ENCODE measurements around the gene DYNC1H1. TPM values are rescaled to one million over a fixed set of nuclear protein-coding genes. Genes with fewer than 3 reads are reported as not detected.

The DYNC1H1 gene
- total RNA-seq, 1 experiment from 2014 or later: 833 TPM

- Histone ChIP-seq H3K4me1 (ENCODE audit: insufficient read depth, low read length, poor library complexity, severe bottlenecking) (peaks cover 6% of the 10 kb centered on the region), H3K4me3 (ENCODE audit: low read depth, low read length, poor library complexity, severe bottlenecking) (no peak overlapping the region), H3K27me3 (replicated peaks; ENCODE audit: insufficient read depth, low read depth, low read length, poor library complexity) (no peaks in the 10 kb centered on the region), H3K9me3 (ENCODE audit: low read depth, low read length, poor library complexity, severe bottlenecking) (no peaks in the 10 kb centered on the region), H3K36me3 (ENCODE audit: insufficient read depth, low read length, poor library complexity, severe bottlenecking) (peaks cover 94% of the 10 kb centered on the region), H3K27ac (ENCODE audit: low read depth, low read length, poor library complexity, severe bottlenecking) (peak overlapping the region; percentile 41)
- intact Hi-C loops (cut with micrococcal nuclease; ENCODE audit: unreplicated experiment): no loop called here
- BruUV-seq (replicated peaks): no TSS peak
- ChIA-PET POLR2A (ENCODE audit: low non-redundant PET) (no interaction called here), CTCF (interaction anchor here (0.7 to 1.6 kb wide), 2 partner anchors 37 to 278 kb away, joined by 3 to 4 read pairs; no protein-coding TSS in a partner anchor)
- no peak for TF ChIP-seq CTCF (conservative IDR thresholded peaks at IDR 0.05; ENCODE audit: low read depth, low read length)
- TF ChIP-seq EZH2 (IDR thresholded peaks at IDR 0.05; ENCODE audit: borderline replicate concordance, low read depth, low read length, poor library complexity, severe bottlenecking): no peak
- peak; percentile 77 for DNase-seq (ENCODE audit: low spot score)
These were observed 71.5 kb downstream of the DYNC1H1 start for GRCh38 chr14:102035914-102036313.

DNA sequence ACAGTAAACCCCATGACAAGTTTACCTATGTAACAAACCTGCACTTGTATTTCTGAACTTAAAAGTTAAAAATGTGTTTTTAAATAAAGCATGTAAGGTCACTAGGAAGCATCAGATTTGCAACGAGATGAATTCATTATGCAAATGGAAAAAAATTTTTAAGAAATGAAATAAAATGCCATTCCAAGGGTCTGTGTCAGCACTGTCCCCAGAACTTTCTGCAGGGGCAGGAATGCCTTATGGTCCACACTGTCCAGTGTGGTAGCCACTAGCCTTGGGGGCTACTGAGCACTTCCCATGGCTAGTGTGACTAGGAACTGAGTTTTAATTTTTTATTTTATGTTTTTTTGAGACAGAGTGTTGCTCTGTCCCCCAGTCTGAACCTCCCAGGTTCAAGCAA lies 73.3 kb downstream of the DYNC1H1 start:
- ChIA-PET POLR2A (ENCODE audit: low non-redundant PET) (no interaction called here), CTCF (no interaction called here)
- Histone ChIP-seq H3K27ac (ENCODE audit: low read depth, low read length, poor library complexity, severe bottlenecking) (no peak overlapping the region), H3K4me1 (ENCODE audit: insufficient read depth, low read length, poor library complexity, severe bottlenecking) (peaks cover 6% of the 10 kb centered on the region), H3K36me3 (ENCODE audit: insufficient read depth, low read length, poor library complexity, severe bottlenecking) (peaks cover 97% of the 10 kb centered on the region), H3K4me3 (ENCODE audit: low read depth, low read length, poor library complexity, severe bottlenecking) (no peak overlapping the region), H3K9me3 (ENCODE audit: low read depth, low read length, poor library complexity, severe bottlenecking) (no peaks in the 10 kb centered on the region), H3K27me3 (replicated peaks; ENCODE audit: insufficient read depth, low read depth, low read length, poor library complexity) (no peaks in the 10 kb centered on the region)
- BruUV-seq (replicated peaks): no TSS peak
- DNase-seq (ENCODE audit: low spot score): no peak
- TF ChIP-seq CTCF (conservative IDR thresholded peaks at IDR 0.05; ENCODE audit: low read depth, low read length): no peak
- no peak for TF ChIP-seq EZH2 (IDR thresholded peaks at IDR 0.05; ENCODE audit: borderline replicate concordance, low read depth, low read length, poor library complexity, severe bottlenecking)
- intact Hi-C loops (cut with micrococcal nuclease; ENCODE audit: unreplicated experiment): no loop called here

DNA sequence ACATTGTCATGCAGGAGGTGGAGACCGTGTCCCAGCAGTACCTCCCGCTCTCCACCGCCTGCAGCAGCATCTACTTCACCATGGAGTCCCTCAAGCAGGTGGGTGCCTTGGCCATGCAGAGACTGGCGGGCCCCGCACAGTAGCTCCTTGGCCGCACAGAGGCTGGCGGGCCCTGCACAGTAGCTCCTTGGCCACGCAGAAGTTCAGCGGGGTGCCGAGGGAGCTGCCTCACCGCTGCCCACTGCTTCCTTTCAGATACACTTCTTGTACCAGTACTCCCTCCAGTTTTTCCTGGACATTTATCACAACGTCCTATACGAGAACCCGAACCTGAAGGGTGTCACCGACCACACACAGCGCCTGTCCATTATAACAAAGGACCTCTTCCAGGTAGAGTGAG lies 74.8 kb downstream of the DYNC1H1 start:
- TF ChIP-seq EZH2 (IDR thresholded peaks at IDR 0.05; ENCODE audit: borderline replicate concordance, low read depth, low read length, poor library complexity, severe bottlenecking): no peak
- TF ChIP-seq CTCF (conservative IDR thresholded peaks at IDR 0.05; ENCODE audit: low read depth, low read length): no peak
- intact Hi-C loops (cut with micrococcal nuclease; ENCODE audit: unreplicated experiment): no loop called here
- Histone ChIP-seq H3K4me1 (ENCODE audit: insufficient read depth, low read length, poor library complexity, severe bottlenecking) (peaks cover 6% of the 10 kb centered on the region), H3K4me3 (ENCODE audit: low read depth, low read length, poor library complexity, severe bottlenecking) (no peak overlapping the region), H3K27ac (ENCODE audit: low read depth, low read length, poor library complexity, severe bottlenecking) (no peak overlapping the region), H3K27me3 (replicated peaks; ENCODE audit: insufficient read depth, low read depth, low read length, poor library complexity) (no peaks in the 10 kb centered on the region), H3K36me3 (ENCODE audit: insufficient read depth, low read length, poor library complexity, severe bottlenecking) (peaks cover 96% of the 10 kb centered on the region), H3K9me3 (ENCODE audit: low read depth, low read length, poor library complexity, severe bottlenecking) (no peaks in the 10 kb centered on the region)
- no peak for DNase-seq (ENCODE audit: low spot score)
- no TSS peak for BruUV-seq (replicated peaks)
- POLR2A ChIA-PET (ENCODE audit: low non-redundant PET): no interaction called here
- CTCF ChIA-PET: no interaction called here
